Measurements from ENCODE around the gene L3MBTL4. TPM values are rescaled to one million over a fixed set of nuclear protein-coding genes. Genes with fewer than 3 reads are reported as not detected.

The L3MBTL4 gene
- total RNA-seq, 1 experiment from 2014 or later: not detected

DNA sequence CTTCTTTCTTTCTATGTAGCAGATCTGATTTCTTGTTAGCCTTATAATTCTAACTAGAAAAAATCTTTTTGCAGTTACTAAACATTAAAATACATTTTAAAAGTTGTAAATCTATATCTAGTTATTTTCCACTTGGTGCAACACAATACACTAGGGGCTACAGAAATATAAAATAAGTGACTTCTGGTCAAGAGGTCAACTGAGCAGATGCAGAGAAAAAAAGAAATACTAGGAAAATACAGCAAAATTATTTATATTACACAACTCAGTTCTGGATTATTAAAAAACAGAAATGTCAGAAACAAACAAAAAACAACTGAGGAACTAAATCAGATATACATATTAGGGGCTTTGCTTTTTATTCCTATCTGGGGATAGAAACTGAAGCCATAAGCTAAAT lies 83.9 kb downstream of the L3MBTL4 start:
- H3K27me3 ChIP-seq (ENCODE audit: insufficient read depth, low read length): no peaks in the 10 kb centered on the region
- no peaks in the 10 kb centered on the region for H3K79me2 ChIP-seq (ENCODE audit: insufficient read depth, low read length)
- POLR2A ChIA-PET: no interaction called here
- H3K9me3 ChIP-seq (ENCODE audit: control insufficient read depth in 1 of 2, insufficient read depth in 1 of 2, low read depth in 1 of 2, low read length in 2 of 2): peaks cover 19 to 29% of the 10 kb centered on the region in 2 experiments; a peak in 2 of 4 replicates
- no peaks in the 10 kb centered on the region for H4K20me1 ChIP-seq (ENCODE audit: insufficient read depth)
- no TSS peak for BruUV-seq (replicated peaks)
- H3K27ac ChIP-seq (ENCODE audit: low read depth, low read length): no peak overlapping the region
- H3K4me2 ChIP-seq (ENCODE audit: low read length): no peak overlapping the region
- intact Hi-C loops (cut with micrococcal nuclease): no loop called here
- H3K9me2 ChIP-seq (ENCODE audit: insufficient read depth): no peaks in the 10 kb centered on the region
- RAD21 ChIA-PET (ENCODE audit: low non-redundant PET in 1 of 2, low total read pairs in 2 of 2, uncharacterized antibody in 2 of 2, unreplicated experiment in 2 of 2): no interaction called here
- ATAC-seq (no peak), DNase-seq (ENCODE audit: low read depth, low spot score) (no peak)
- H2AFZ ChIP-seq (ENCODE audit: low read depth, low read length, poor library complexity, severe bottlenecking): no peak overlapping the region
- H3K9ac ChIP-seq (ENCODE audit: low read length): no peak overlapping the region
- H3K4me1 ChIP-seq (ENCODE audit: control insufficient read depth in 1 of 2, insufficient read depth in 2 of 2, low read length in 2 of 2): no peaks in the 10 kb centered on the region
- no peak for TF ChIP-seq EGR1 (IDR thresholded peaks at IDR 0.05; ENCODE audit: low read depth)
- TF ChIP-seq RAD21 (IDR thresholded peaks at IDR 0.05; ENCODE audit: low read depth): no peak
- no peak for TF ChIP-seq JUND (IDR thresholded peaks at IDR 0.05)
- no peak for TF ChIP-seq EZH2 (IDR thresholded peaks at IDR 0.05)
- no peak for TF ChIP-seq TCF7L2 (IDR thresholded peaks at IDR 0.05; ENCODE audit: borderline replicate concordance, extremely low read depth, insufficient read depth, insufficient read length)
- no peak for TF ChIP-seq POLR2A (IDR thresholded peaks at IDR 0.05; ENCODE audit: borderline replicate concordance, extremely low read depth, insufficient read depth, insufficient read length)
- TF ChIP-seq SIN3A (IDR thresholded peaks at IDR 0.05; ENCODE audit: low read depth): no peak
- TF ChIP-seq ZNF274 (IDR thresholded peaks at IDR 0.05; ENCODE audit: low read depth, low read length): no peak
- no peak for TF ChIP-seq EZH2phosphoT487 (IDR thresholded peaks at IDR 0.05; ENCODE audit: borderline replicate concordance)
- no peak for TF ChIP-seq SRF (IDR thresholded peaks at IDR 0.05; ENCODE audit: low read depth)
- no peak for TF ChIP-seq ZBTB33 (IDR thresholded peaks at IDR 0.05; ENCODE audit: extremely low read depth, insufficient replicate concordance, low read length)
- TF ChIP-seq, protein P1, sequence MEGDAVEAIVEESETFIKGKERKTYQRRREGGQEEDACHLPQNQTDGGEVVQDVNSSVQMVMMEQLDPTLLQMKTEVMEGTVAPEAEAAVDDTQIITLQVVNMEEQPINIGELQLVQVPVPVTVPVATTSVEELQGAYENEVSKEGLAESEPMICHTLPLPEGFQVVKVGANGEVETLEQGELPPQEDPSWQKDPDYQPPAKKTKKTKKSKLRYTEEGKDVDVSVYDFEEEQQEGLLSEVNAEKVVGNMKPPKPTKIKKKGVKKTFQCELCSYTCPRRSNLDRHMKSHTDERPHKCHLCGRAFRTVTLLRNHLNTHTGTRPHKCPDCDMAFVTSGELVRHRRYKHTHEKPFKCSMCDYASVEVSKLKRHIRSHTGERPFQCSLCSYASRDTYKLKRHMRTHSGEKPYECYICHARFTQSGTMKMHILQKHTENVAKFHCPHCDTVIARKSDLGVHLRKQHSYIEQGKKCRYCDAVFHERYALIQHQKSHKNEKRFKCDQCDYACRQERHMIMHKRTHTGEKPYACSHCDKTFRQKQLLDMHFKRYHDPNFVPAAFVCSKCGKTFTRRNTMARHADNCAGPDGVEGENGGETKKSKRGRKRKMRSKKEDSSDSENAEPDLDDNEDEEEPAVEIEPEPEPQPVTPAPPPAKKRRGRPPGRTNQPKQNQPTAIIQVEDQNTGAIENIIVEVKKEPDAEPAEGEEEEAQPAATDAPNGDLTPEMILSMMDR (IDR thresholded peaks at IDR 0.05 in 2 of 3, conservative IDR thresholded peaks at IDR 0.05 in 1 of 3; ENCODE audit: borderline replicate concordance in 1 of 3, insufficient read depth in 1 of 3, low read depth in 2 of 3, low read length in 2 of 3): no peak
- no peak overlapping the region for H3K4me3 ChIP-seq (replicated peaks in 1 of 2; ENCODE audit: low read depth in 1 of 2, low read length in 2 of 2)
- H3K36me3 ChIP-seq (ENCODE audit: control insufficient read depth in 1 of 2, insufficient read depth in 2 of 2, low read length in 2 of 2): no peaks in the 10 kb centered on the region
- CTCF ChIA-PET: no interaction called here
